Colonic mucosa (tissue), 4 donors: ENCODE data around the gene FAM24B. TPM values are rescaled to one million over a fixed set of nuclear protein-coding genes. Genes with fewer than 3 reads are reported as not detected.

Experiments used
- DNase-seq: peaks from one replicate; pipeline ENCODE4 v3.0.0-alpha.2; 2020
- H3K27ac ChIP-seq: fragments of 200-600 bp; one replicate; pipeline ENCODE4 v1.8.0; 2021
- H3K27me3 ChIP-seq: fragments of 200-600 bp; one replicate; pipeline ENCODE4 v1.8.0; 2021
- H3K36me3 ChIP-seq: fragments of 200-600 bp; one replicate; pipeline ENCODE4 v1.8.0; 2021
- H3K4me1 ChIP-seq: fragments of 200-600 bp; one replicate; pipeline ENCODE4 v1.8.0; 2021; ENCODE audit warnings: mild to moderate bottlenecking
- H3K4me3 ChIP-seq: fragments of 200-600 bp; one replicate; pipeline ENCODE4 v1.8.0; 2021
- H3K9ac ChIP-seq, 2 donors: one replicate each; pipeline ENCODE4 v1.7.0; 2013; ENCODE audit warnings: control low read depth in 2 of 2, low read depth in 2 of 2, low read length in 2 of 2
- H3K9me3 ChIP-seq: fragments of 200-600 bp; one replicate; pipeline ENCODE4 v1.8.0; 2021
- intact Hi-C: fragments of 100-400 bp; cut with DNase I; formaldehyde crosslinking; loops from one replicate; pipeline ENCODE4 v1.14.1; 2022
- total RNA-seq, 2 donors: library from RNA; stranded (reverse); fragmentation: NEBNext Ultra II Directional in 1 of 2; extraction: Animal tissue kit (Norgen Biotek cat#: 25700) in 1 of 2; gene quantifications; one replicate each; pipeline ENCODE4 v1.2.1, GENCODE V29; 2021
- TF ChIP-seq, protein P1 (sequence below): fragments of 200-600 bp; IDR thresholded peaks from one replicate; pipeline ENCODE4 v1.8.0; 2022; ENCODE audit warnings: antibody characterized with exemption, mild to moderate bottlenecking
- donor health status: healthy.
- donor health status: DM: no; HTN: no; CAD: no.
- donor health status: DM: no; HTN: no; CAD: no.

FAM24B gene
- total RNA-seq, 2 donors from 2014 or later = 4.3 to 6.8 TPM

DNA sequence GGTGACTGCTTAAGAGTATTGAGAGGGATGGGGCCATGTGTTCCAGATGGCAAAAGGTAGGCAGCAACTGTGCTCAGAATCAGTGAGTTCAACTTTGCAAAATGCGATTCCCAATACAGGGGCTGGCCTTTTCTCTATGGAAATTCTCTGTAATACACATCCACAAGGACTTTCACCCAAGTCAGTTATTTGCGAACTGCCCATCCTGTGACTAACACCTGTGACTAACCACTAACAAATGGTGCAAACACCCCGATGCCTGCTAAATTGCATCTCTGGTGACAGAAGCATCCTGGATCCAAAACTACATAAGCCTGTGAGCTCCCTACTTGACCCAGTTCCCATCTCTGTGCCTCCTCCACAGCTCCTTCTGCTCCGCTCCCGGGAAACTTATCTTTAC, 24.7 kb downstream of the FAM24B start:
- TF ChIP-seq, protein P1, sequence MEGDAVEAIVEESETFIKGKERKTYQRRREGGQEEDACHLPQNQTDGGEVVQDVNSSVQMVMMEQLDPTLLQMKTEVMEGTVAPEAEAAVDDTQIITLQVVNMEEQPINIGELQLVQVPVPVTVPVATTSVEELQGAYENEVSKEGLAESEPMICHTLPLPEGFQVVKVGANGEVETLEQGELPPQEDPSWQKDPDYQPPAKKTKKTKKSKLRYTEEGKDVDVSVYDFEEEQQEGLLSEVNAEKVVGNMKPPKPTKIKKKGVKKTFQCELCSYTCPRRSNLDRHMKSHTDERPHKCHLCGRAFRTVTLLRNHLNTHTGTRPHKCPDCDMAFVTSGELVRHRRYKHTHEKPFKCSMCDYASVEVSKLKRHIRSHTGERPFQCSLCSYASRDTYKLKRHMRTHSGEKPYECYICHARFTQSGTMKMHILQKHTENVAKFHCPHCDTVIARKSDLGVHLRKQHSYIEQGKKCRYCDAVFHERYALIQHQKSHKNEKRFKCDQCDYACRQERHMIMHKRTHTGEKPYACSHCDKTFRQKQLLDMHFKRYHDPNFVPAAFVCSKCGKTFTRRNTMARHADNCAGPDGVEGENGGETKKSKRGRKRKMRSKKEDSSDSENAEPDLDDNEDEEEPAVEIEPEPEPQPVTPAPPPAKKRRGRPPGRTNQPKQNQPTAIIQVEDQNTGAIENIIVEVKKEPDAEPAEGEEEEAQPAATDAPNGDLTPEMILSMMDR = no peak
- Histone ChIP-seq H3K4me1 (no peaks in the 10 kb centered on the region), H3K4me3 (no peak overlapping the region), H3K9me3 (no peaks in the 10 kb centered on the region), H3K27ac (no peak overlapping the region), H3K9ac (no peak overlapping the region), H3K27me3 (no peaks in the 10 kb centered on the region), H3K36me3 (no peaks in the 10 kb centered on the region)
- intact Hi-C loops = no loop called here
- no peak for DNase-seq

DNA sequence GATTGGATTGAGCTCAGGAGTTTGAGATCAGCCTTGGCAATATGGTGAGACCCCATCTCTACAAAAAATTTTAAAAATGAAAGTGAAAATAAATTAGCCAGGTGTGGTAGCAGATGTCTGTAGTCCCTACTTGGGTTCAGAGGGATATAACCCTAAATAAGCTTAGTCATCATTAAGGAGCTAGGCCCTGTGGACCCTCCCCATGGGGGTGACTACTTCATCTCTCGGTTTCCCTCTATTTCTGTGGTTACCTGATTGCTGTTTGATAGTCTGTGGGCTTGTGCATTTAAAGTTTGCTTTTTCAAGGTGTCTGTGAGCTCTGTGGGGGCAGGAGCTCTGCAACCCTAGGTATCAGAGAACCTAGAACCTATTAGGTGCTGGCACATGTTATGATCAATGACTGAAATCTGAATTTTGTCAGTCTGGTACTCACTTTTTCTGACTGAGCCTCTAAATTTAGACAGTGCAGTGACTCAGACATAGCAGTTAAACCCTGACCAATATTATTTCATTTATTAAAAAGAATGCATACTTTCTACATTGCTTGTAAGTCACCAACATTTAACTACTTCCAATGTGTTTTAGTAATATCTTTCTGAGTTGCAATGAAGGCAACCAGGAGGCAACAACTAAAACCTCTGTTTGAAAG, 25.6 kb downstream of the FAM24B start:
- TF ChIP-seq, protein P1 = no peak
- H3K36me3 ChIP-seq = no peaks in the 10 kb centered on the region
- H3K27me3 ChIP-seq = no peaks in the 10 kb centered on the region
- no peaks in the 10 kb centered on the region for H3K4me1 ChIP-seq
- no peak overlapping the region for H3K4me3 ChIP-seq
- intact Hi-C loops = no loop called here
- no peak overlapping the region for H3K27ac ChIP-seq
- no peaks in the 10 kb centered on the region for H3K9me3 ChIP-seq
- DNase-seq = no peak
- no peak overlapping the region for H3K9ac ChIP-seq

DNA sequence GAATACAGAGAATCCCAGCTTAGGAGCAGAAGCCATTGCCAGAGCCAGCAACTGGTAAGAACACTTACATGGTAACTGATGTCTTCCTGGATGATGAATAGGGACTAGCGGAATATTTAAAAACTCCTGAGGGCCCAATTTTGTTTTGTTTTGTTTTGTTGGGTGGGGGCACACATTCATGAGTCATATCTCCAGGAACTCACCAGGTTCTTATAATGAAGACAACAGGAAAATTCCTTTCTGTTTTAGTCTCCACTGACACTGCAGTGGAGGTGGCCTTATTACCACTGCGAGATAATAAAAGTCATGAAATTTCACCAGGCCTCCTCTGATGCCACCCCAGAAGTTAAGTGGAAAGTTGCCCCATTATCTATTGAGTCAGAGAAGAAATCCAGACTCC, 27.1 kb downstream of the FAM24B start:
- Histone ChIP-seq H3K9ac (no peak overlapping the region), H3K4me1 (no peaks in the 10 kb centered on the region), H3K36me3 (no peaks in the 10 kb centered on the region), H3K4me3 (no peak overlapping the region), H3K27ac (no peak overlapping the region), H3K27me3 (no peaks in the 10 kb centered on the region), H3K9me3 (no peaks in the 10 kb centered on the region)
- TF ChIP-seq, protein P1 = no peak
- DNase-seq = no peak
- intact Hi-C loops = no loop called here

DNA sequence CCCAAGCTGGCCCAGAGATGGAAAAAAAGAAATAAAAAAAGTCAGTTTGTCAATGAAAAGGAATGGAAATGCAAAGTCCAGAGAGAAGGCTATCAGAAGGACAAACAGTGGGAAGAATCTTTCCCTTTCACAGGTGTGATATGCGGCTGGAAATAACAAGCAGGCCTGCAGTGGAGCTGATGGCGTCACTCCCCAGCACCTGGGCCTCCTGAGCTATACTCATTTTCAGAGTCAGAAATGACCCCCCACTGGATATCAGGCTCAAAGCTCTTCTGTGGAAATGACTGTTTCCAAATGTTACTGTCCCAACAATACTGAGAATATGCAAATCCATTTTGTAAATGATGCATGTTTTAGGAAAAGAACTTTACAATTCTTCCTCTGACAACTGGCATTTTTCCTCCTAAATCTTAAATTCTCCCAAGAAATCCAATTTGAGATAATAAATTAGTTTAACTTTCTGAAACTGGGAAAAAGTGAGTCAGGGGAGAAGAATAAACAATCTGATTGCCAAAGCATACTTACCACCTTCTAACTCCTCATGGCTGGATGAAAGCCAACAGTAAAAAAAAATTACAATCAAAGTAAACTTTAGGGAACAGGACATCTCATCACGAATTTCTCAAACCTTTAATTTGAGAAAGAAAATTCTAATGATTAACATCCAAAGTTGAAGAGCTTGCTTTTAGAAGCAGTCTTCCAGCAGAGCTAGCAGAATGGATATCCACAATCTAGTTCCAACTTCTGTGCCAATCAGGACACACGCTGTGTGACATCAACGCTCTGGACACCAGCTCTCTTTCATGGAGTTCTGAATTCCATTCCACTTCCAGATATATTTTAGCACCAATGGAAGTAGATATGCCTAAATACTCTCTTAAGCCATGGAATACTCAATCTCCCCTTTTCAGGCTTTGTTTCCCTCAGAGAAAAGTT, 28.4 kb downstream of the FAM24B start:
- TF ChIP-seq, protein P1 = no peak
- H3K36me3 ChIP-seq = no peaks in the 10 kb centered on the region
- no peaks in the 10 kb centered on the region for H3K27me3 ChIP-seq
- H3K4me3 ChIP-seq = no peak overlapping the region
- intact Hi-C loops = no loop called here
- no peaks in the 10 kb centered on the region for H3K9me3 ChIP-seq
- no peak overlapping the region for H3K27ac ChIP-seq
- no peaks in the 10 kb centered on the region for H3K4me1 ChIP-seq
- H3K9ac ChIP-seq = no peak overlapping the region
- no peak for DNase-seq

DNA sequence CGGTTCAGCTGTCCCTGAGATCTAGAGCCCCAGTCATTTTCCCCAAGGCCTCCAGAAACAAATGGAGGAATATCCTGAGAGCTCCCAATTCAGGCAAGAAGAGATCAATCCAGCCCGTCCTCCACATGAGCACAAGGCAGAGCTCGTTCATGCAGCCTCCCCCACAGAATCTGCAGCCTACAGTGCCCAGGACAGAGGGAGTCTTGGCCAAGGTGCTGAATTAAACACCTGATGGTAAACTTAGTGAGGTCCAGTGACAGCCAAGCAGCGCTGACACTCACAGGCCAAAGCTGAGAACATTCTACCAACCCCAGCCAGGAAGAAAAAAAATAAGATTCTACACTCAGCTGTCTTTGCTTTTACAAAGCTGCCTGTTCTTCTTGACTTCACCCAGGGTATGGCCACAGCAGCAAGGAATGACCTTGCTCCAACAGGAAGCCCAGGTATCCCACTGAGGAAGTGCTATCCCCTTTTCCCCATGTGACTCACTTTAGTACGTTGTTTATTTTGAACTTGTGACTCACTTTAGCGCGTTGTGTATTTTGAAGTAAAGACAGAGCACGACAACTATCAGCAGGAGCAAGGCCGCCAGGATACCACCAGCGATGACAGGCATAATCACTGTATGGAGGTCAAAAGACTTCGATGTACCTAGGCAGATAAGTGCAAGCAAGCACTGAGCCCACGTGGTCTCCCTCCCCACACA, 29.3 kb downstream of the FAM24B start:
- Histone ChIP-seq H3K9me3 (no peaks in the 10 kb centered on the region), H3K9ac (no peak overlapping the region), H3K27ac (no peak overlapping the region), H3K4me3 (no peak overlapping the region), H3K27me3 (no peaks in the 10 kb centered on the region), H3K4me1 (no peaks in the 10 kb centered on the region), H3K36me3 (no peaks in the 10 kb centered on the region)
- DNase-seq = no peak
- TF ChIP-seq, protein P1 = no peak
- intact Hi-C loops = no loop called here
